Colonic mucosa (tissue), 4 donors: Measurements from ENCODE around the gene LAMTOR2. TPM values are rescaled to one million over a fixed set of nuclear protein-coding genes. Genes with fewer than 3 reads are reported as not detected.

Source experiments
- DNase-seq: peaks from one replicate; pipeline ENCODE4 v3.0.0-alpha.2; 2020
- H3K27ac ChIP-seq: fragments of 200-600 bp; one replicate; pipeline ENCODE4 v1.8.0; 2021
- H3K27me3 ChIP-seq: fragments of 200-600 bp; one replicate; pipeline ENCODE4 v1.8.0; 2021
- H3K36me3 ChIP-seq: fragments of 200-600 bp; one replicate; pipeline ENCODE4 v1.8.0; 2021
- H3K4me1 ChIP-seq: fragments of 200-600 bp; one replicate; pipeline ENCODE4 v1.8.0; 2021; ENCODE audit warnings: mild to moderate bottlenecking
- H3K4me3 ChIP-seq: fragments of 200-600 bp; one replicate; pipeline ENCODE4 v1.8.0; 2021
- H3K9ac ChIP-seq, 2 donors: one replicate each; pipeline ENCODE4 v1.7.0; 2013; ENCODE audit warnings: control low read depth in 2 of 2, low read depth in 2 of 2, low read length in 2 of 2
- H3K9me3 ChIP-seq: fragments of 200-600 bp; one replicate; pipeline ENCODE4 v1.8.0; 2021
- CTCF ChIP-seq: fragments of 200-600 bp; IDR thresholded peaks from one replicate; pipeline ENCODE4 v1.8.0; 2022; ENCODE audit warnings: antibody characterized with exemption, mild to moderate bottlenecking
- intact Hi-C: fragments of 100-400 bp; cut with DNase I; formaldehyde crosslinking; loops from one replicate; pipeline ENCODE4 v1.14.1; 2022
- total RNA-seq, 2 donors: library from RNA; stranded (reverse); fragmentation: NEBNext Ultra II Directional in 1 of 2; extraction: Animal tissue kit (Norgen Biotek cat#: 25700) in 1 of 2; gene quantifications; one replicate each; pipeline ENCODE4 v1.2.1, GENCODE V29; 2021
- donor health status: healthy.
- donor health status: DM: no; HTN: no; CAD: no.
- donor health status: DM: no; HTN: no; CAD: no.

The LAMTOR2 gene
- total RNA-seq, 2 donors from 2014 or later: 69.4 to 83.9 TPM

GRCh38 chr1:156014829-156015228 is 39.8 kb upstream of the LAMTOR2 start:
- no peak overlapping the region for H3K4me3 ChIP-seq
- H3K9me3 ChIP-seq: no peaks in the 10 kb centered on the region
- H3K9ac ChIP-seq: no peak overlapping the region
- TF ChIP-seq CTCF: no peak
- no peak for DNase-seq
- peaks cover 23% of the 10 kb centered on the region for H3K36me3 ChIP-seq
- no peaks in the 10 kb centered on the region for H3K4me1 ChIP-seq
- H3K27me3 ChIP-seq: no peaks in the 10 kb centered on the region
- intact Hi-C loops: no loop called here
- no peak overlapping the region for H3K27ac ChIP-seq

- peak overlapping the region; percentile 80 for H3K27ac ChIP-seq
- H3K27me3 ChIP-seq: no peaks in the 10 kb centered on the region
- H3K9me3 ChIP-seq: no peaks in the 10 kb centered on the region
- peak overlapping the region; percentile 89 for H3K4me3 ChIP-seq
- H3K4me1 ChIP-seq: no peaks in the 10 kb centered on the region
- intact Hi-C loops: no loop called here
- H3K9ac ChIP-seq: peak overlapping the region; percentile 72 to 82
- no peak for DNase-seq
- peaks cover 8% of the 10 kb centered on the region for H3K36me3 ChIP-seq
- TF ChIP-seq CTCF: no peak
Measured at GRCh38 chr1:156019946-156020292, 34.7 kb upstream of the LAMTOR2 start.

GRCh38 chr1:156020293-156021092 is 34.1 kb upstream of the LAMTOR2 start, which contains the start of gene SSR2:
Gene SSR2 (minus strand): TSS chr1:156020951. CDS start chr1:156020167, 784 bp downstream.
- DNase-seq: peak; percentile 94
- peak within 1 kb of the TSS; percentile 89 for H3K4me3 ChIP-seq
- peaks cover 8% of the 10 kb centered on the region for H3K36me3 ChIP-seq
- H3K9me3 ChIP-seq: no peaks in the 10 kb centered on the region
- no peaks in the 10 kb centered on the region for H3K4me1 ChIP-seq
- H3K27me3 ChIP-seq: no peaks in the 10 kb centered on the region
- H3K9ac ChIP-seq: peak within 1 kb of the TSS; percentile 72 to 82
- no peak for TF ChIP-seq CTCF
- intact Hi-C loops: no loop called here
- H3K27ac ChIP-seq: peak within 1 kb of the TSS; percentile 80

GRCh38 chr1:156021093-156021428 is 33.5 kb upstream of the LAMTOR2 start:
- no peak for DNase-seq
- no peaks in the 10 kb centered on the region for H3K9me3 ChIP-seq
- peaks cover 7% of the 10 kb centered on the region for H3K36me3 ChIP-seq
- H3K27me3 ChIP-seq: no peaks in the 10 kb centered on the region
- no peaks in the 10 kb centered on the region for H3K4me1 ChIP-seq
- peak overlapping the region; percentile 89 for H3K4me3 ChIP-seq
- intact Hi-C loops: no loop called here
- H3K9ac ChIP-seq: peak overlapping the region in 1 of 2 donors; percentile 82
- no peak for TF ChIP-seq CTCF
- H3K27ac ChIP-seq: peak overlapping the region; percentile 80

GRCh38 chr1:156021954-156022353 is 32.6 kb upstream of the LAMTOR2 start:
- Histone ChIP-seq H3K9me3 (no peaks in the 10 kb centered on the region), H3K4me1 (no peaks in the 10 kb centered on the region), H3K27ac (no peak overlapping the region), H3K27me3 (no peaks in the 10 kb centered on the region), H3K9ac (no peak overlapping the region), H3K4me3 (no peak overlapping the region), H3K36me3 (no peaks in the 10 kb centered on the region)
- intact Hi-C loops: no loop called here
- TF ChIP-seq CTCF: no peak
- DNase-seq: no peak
